Liver (tissue), 9 donors: ENCODE measurements around the gene PLXND1. TPM values are rescaled to one million over a fixed set of nuclear protein-coding genes. Genes with fewer than 3 reads are reported as not detected.

ENCODE experiments used
- DNase-seq: peaks from one replicate; pipeline ENCODE4 v3.0.0-alpha.2; 2017; ENCODE audit warnings: low spot score
- H3K27ac ChIP-seq, 2 donors: one replicate each; pipeline ENCODE4 v1.7.0; 2013; ENCODE audit warnings: inconsistent platforms in 2 of 2, low read length in 2 of 2, control low read depth in 1 of 2, low read depth in 1 of 2, mild to moderate bottlenecking in 1 of 2
- H3K27me3 ChIP-seq, 4 donors: one replicate each; pipeline versions ENCODE4 v1.6.1 to v1.7.0; 2013; ENCODE audit warnings: low read length in 3 of 4, inconsistent platforms in 1 of 4, mild to moderate bottlenecking in 1 of 4, moderate library complexity in 1 of 4; ENCODE audit not compliant: control insufficient read depth in 4 of 4, insufficient read depth in 4 of 4
- H3K36me3 ChIP-seq, 4 donors: one replicate each; pipeline versions ENCODE4 v1.6.1 to v1.7.0; 2013; ENCODE audit warnings: low read length in 3 of 4, mild to moderate bottlenecking in 3 of 4, low read depth in 1 of 4, moderate library complexity in 1 of 4; ENCODE audit not compliant: control insufficient read depth in 4 of 4, insufficient read depth in 3 of 4
- H3K4me1 ChIP-seq, 4 donors: one replicate each; pipeline versions ENCODE4 v1.6.1 to v1.7.0; 2013; ENCODE audit warnings: low read length in 3 of 4, mild to moderate bottlenecking in 3 of 4, moderate library complexity in 1 of 4; ENCODE audit not compliant: control insufficient read depth in 4 of 4, insufficient read depth in 4 of 4
- H3K4me3 ChIP-seq, 3 donors: one replicate each; pipeline versions ENCODE4 v1.6.1 to v1.7.0; 2013; ENCODE audit warnings: low read length in 3 of 3, control low read depth in 1 of 3, low read depth in 1 of 3, mild to moderate bottlenecking in 1 of 3
- H3K9ac ChIP-seq, 2 donors: one replicate each; pipeline ENCODE4 v1.7.0; 2013; ENCODE audit warnings: low read length in 2 of 2, mild to moderate bottlenecking in 2 of 2, moderate library complexity in 2 of 2, control low read depth in 1 of 2, low read depth in 1 of 2
- H3K9me3 ChIP-seq, 4 donors: one replicate each; pipeline versions ENCODE4 v1.6.1 to v1.7.0; 2013; ENCODE audit warnings: low read length in 3 of 4; ENCODE audit not compliant: control insufficient read depth in 4 of 4
- ATF3 ChIP-seq: IDR thresholded peaks from 2 replicates; pipeline ENCODE4 v1.6.1; 2016; ENCODE audit warnings: antibody characterized with exemption
- CTCF ChIP-seq: fragments of 150-350 bp; IDR thresholded peaks from 2 replicates; pipeline ENCODE4 v1.5.1; 2017; ENCODE audit warnings: improper control_type of control experiment, low read depth, low read length; ENCODE audit not compliant: missing input control
- EGR1 ChIP-seq, 2 donors: IDR thresholded peaks; 2 replicates each; pipeline ENCODE4 v1.6.1; 2016 to 2018; ENCODE audit warnings: antibody characterized with exemption in 2 of 2, low read depth in 2 of 2
- FOXA2 ChIP-seq: IDR thresholded peaks from 2 replicates; pipeline ENCODE4 v1.6.1; 2016; ENCODE audit warnings: antibody characterized with exemption
- GABPA ChIP-seq, 2 donors: IDR thresholded peaks in 1 of 2; conservative IDR thresholded peaks in 1 of 2; 2 replicates each; pipeline ENCODE4 v1.6.1; 2016; ENCODE audit warnings: antibody characterized with exemption in 2 of 2, mild to moderate bottlenecking in 1 of 2, moderate library complexity in 1 of 2
- HNF4A ChIP-seq, 2 donors: conservative IDR thresholded peaks; 2 replicates each; pipeline ENCODE4 v1.6.1; 2016; ENCODE audit warnings: antibody characterized with exemption in 2 of 2, mild to moderate bottlenecking in 2 of 2
- HNF4G ChIP-seq: IDR thresholded peaks from 2 replicates; pipeline ENCODE4 v1.6.1; 2016; ENCODE audit warnings: antibody characterized with exemption
- MAX ChIP-seq: IDR thresholded peaks from 2 replicates; pipeline ENCODE4 v1.6.1; 2016; ENCODE audit warnings: antibody characterized with exemption
- NR2F2 ChIP-seq: IDR thresholded peaks from 2 replicates; pipeline ENCODE4 v1.6.1; 2016; ENCODE audit warnings: antibody characterized with exemption
- RAD21 ChIP-seq, 2 donors: IDR thresholded peaks; 2 replicates each; pipeline ENCODE4 v1.6.1; 2016; ENCODE audit warnings: antibody characterized with exemption in 2 of 2, mild to moderate bottlenecking in 2 of 2
- REST ChIP-seq: IDR thresholded peaks from 2 replicates; pipeline ENCODE4 v1.6.1; 2016; ENCODE audit warnings: antibody characterized with exemption, mild to moderate bottlenecking
- RXRA ChIP-seq, 2 donors: IDR thresholded peaks; 2 replicates each; pipeline ENCODE4 v1.6.1; 2017 to 2018; ENCODE audit warnings: antibody characterized with exemption in 2 of 2, mild to moderate bottlenecking in 1 of 2
- SP1 ChIP-seq: IDR thresholded peaks from 2 replicates; pipeline ENCODE4 v1.6.1; 2018; ENCODE audit warnings: antibody characterized with exemption, mild to moderate bottlenecking
- ZBTB33 ChIP-seq: IDR thresholded peaks from 2 replicates; pipeline ENCODE4 v1.6.1; 2016; ENCODE audit warnings: antibody characterized with exemption
- WGBS: extraction: QIAGEN DNeasy Blood & Tissue Kit; methylation state at CpG from one replicate; pipeline ENCODE4 v1.1.7; 2013; 5-methylcytosine and 5-hydroxymethylcytosine counted together
- polyA plus RNA-seq, 2 donors: library from polyadenylated mRNA; stranded (reverse) in 1 of 2; unstranded in 1 of 2; fragments of 200-250 nt in 1 of 2; fragments of >200 nt in 1 of 2; fragmentation: Nextera tagmentation in 1 of 2; extraction: Ambion mirVana in 1 of 2; gene quantifications; one replicate each; pipeline versions ENCODE4 v1.2.1 to v1.2.3, GENCODE V29; 2013 to 2015
- total RNA-seq, 2 donors: library from RNA; depleted of rRNA; stranded (reverse); fragments of >200 nt; gene quantifications; one replicate each; pipeline ENCODE4 v1.2.3, GENCODE V29; 2014
- donor health status: healthy.
- donor health status: healthy.
- donor health status: healthy.
- donor health status: healthy.
- donor health status: healthy.

The PLXND1 gene
- total and polyA plus RNA-seq, 4 donors = 10.4 to 50.2 (median 32.8) TPM

- no peak for TF ChIP-seq REST
- no peak for TF ChIP-seq HNF4A (conservative IDR thresholded peaks at IDR 0.05)
- no peak for TF ChIP-seq ATF3
- TF ChIP-seq CTCF = no peak
- no peak for TF ChIP-seq GABPA (IDR thresholded peaks at IDR 0.05 in 1 of 2, conservative IDR thresholded peaks at IDR 0.05 in 1 of 2)
- no peak for TF ChIP-seq ZBTB33
- TF ChIP-seq EGR1 (IDR thresholded peaks at IDR 0.05; ENCODE audit: low read depth in 2 of 2) = no peak
- no peak for TF ChIP-seq NR2F2
- TF ChIP-seq HNF4G = no peak
- H3K27me3 ChIP-seq = no peaks in the 10 kb centered on the region
- H3K4me3 ChIP-seq = no peak overlapping the region
- WGBS = 68% methylated on average over 31 of the region's 31 CpGs
- no peak overlapping the region for H3K9ac ChIP-seq
- H3K4me1 ChIP-seq = peaks cover 8 to 50% (median 29%) of the 10 kb centered on the region in 4 donors
- no peak for DNase-seq
- no peaks in the 10 kb centered on the region for H3K9me3 ChIP-seq
- no peaks in the 10 kb centered on the region for H3K36me3 ChIP-seq
- H3K27ac ChIP-seq = peak overlapping the region; percentile 75 to 78
These were observed 9.1 kb downstream of the PLXND1 start for GRCh38 chr3:129597087-129597999.

GRCh38 chr3:129596194-129597086 lies 10.0 kb downstream of the PLXND1 start:
- Histone ChIP-seq H3K27ac (peak overlapping the region; percentile 75 to 78), H3K9ac (no peak overlapping the region), H3K4me3 (no peak overlapping the region), H3K36me3 (no peaks in the 10 kb centered on the region), H3K4me1 (peaks cover 8 to 48% (median 27%) of the 10 kb centered on the region in 4 donors), H3K27me3 (no peaks in the 10 kb centered on the region), H3K9me3 (no peaks in the 10 kb centered on the region)
- no peak for DNase-seq
- WGBS = 56% methylated on average over 27 of the region's 27 CpGs
- TF ChIP-seq RAD21 (IDR thresholded peaks at IDR 0.05) (peak in 1 of 2 donors; percentile 6), SP1 (peak; percentile 35), RXRA (IDR thresholded peaks at IDR 0.05) (no peak), FOXA2 (no peak), MAX (no peak), CTCF (no peak), REST (no peak)
